SH-SY5Y (cell line): Measurements from ENCODE around the gene PTPRD.

Experiments
- GATA2 ChIP-seq: IDR thresholded peaks from 2 replicates; pipeline ENCODE4 v1.6.1; 2011; ENCODE audit warnings: mild to moderate bottlenecking, low read depth, low read length
- GATA3 ChIP-seq: IDR thresholded peaks from 2 replicates; pipeline ENCODE4 v1.6.1; 2011; ENCODE audit warnings: low read depth, mild to moderate bottlenecking, low read length, moderate library complexity

- TF ChIP-seq GATA3 (no peak), GATA2 (no peak)
Measured at GRCh38 chr9:10260501-10260900, 352.3 kb downstream of the PTPRD start.
